Stimulated activated CD4-positive, alpha-beta T cell treated with anti-CD3 and anti-CD28 coated beads, Interleukin-4, amount 100 ng/mL, for 48 hours (primary cell): ENCODE results near the gene TRIML2.

Experiments used
- DNase-seq, 2 donors: peaks; one replicate each; pipeline ENCODE4 v3.0.0-alpha.2; 2020; ENCODE audit warnings: low read depth in 2 of 2

The TRIML2 gene, protein sequence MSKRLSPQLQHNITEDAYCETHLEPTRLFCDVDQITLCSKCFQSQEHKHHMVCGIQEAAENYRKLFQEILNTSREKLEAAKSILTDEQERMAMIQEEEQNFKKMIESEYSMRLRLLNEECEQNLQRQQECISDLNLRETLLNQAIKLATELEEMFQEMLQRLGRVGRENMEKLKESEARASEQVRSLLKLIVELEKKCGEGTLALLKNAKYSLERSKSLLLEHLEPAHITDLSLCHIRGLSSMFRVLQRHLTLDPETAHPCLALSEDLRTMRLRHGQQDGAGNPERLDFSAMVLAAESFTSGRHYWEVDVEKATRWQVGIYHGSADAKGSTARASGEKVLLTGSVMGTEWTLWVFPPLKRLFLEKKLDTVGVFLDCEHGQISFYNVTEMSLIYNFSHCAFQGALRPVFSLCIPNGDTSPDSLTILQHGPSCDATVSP

DNA sequence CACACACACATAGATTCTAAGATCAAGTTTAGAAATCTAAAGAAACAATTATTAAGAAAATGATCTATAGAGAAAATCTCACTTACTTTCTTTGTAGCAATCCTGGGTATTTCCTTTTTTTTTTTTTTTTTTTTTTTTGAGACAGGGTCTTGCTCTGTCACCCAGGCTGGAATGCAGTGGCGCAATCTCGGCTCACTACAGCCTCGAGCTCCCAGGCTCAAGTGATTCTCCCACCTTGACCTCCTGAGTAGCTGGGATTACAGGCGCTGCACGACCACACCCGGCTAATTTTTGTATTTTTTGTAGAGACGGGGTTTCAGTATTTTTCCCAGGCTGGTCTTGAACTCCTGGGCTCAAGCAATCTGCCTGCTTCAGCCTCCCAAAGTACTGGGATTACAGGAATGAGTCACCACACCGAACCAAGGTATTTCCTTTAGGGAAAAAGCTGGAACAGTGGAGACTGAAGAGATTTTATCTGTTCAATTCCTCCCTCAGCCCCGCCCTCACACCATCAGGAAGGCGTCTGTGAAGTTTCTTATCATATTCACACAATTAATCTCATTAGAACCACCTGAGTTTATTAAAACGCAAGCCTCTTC lies at the start of gene TRIML2:
TRIML2 (minus strand) TSS at position 447 of the 599 bp plus-strand sequence. CDS start 4,235 bp downstream, outside the sequence.
- no peak for DNase-seq

DNA sequence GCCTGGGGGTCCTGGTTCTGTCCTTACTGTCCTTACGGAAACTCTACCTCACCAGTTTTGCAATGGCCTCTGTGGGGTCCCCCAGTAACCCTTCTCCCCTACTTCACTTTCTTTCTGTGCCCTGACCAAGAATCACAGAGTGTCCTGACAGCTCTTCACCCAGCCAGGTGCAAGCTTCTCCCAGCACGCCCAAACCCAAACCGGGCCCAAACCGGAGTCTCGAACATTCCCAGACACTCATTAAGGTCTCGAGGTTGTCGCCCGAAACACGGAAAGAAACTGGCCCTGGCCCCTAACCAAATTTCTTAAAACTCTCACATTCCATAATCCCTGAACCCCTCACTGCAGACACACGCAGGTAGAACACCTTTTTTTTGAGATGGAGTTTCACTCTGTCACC lies 48.9 kb upstream of the TRIML2 start:
- DNase-seq = no peak

DNA sequence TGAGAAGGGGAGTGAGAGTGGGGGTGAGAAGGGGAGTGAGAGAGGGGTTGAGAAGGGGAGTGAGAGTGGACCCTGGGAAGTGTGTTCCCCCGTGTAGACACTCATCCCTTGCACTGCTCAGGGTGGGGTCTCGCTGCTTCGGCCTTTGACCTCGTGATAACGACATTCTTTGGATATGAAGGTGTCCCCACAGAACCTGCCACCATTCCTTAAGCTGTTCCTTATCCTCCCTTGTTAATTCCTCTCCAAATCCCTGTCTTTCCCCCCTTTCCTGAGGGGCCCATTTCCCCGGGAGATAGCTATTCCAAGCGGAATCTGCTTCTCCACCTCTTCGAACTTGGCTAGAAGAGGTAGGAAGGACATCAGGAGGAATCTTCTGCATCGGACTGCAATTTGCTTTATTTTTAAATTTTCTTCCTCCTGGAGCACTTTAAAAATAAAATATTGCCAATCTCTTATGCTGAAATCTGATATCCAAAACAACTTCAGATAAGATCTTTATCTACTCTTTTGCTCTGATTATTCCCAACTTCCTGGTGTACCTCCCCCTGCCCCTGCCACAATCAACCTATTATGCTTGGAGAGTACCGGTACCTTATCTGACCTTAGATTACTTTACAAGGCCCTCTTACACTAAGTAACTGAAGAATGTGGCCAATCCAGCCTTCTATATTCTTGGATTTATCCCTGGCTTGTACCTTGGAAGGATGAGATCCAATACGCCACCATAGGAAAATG lies 45.4 kb upstream of the TRIML2 start:
- no peak for DNase-seq

DNA sequence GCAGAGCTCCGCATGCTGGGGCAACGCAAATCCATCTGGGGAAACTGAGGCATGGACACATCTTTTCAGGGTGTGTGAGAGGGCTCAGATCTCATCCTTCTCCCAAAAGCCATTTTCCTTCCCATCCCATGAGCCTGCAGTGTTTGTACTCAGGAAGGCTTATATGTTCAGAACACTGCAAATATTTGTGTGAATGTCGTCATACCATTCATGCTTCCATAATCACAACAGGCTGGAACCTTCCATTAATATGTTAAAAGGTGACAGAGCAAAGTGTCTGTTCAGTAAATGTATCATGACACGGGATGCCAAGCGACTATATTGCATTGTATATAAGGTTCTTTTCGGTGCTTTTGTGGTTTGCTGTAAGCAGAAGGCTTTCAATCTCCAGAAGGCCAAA lies 38.4 kb upstream of the TRIML2 start:
- DNase-seq = no peak

DNA sequence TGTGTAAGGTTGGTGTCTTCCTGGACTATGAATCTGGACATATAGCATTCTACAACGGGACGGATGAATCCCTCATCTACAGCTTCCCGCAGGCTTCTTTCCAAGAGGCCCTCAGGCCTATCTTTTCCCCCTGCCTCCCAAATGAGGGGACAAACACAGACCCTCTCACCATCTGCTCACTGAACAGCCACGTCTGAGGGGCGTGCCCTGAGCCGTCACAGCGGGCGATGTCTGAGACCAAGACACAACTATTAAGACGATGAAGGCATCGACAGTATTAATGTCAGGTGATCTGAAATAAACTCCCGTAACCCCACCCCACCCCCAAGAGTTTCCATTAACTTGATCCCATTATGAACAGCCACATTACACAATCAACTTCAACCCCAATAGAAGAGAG lies 37.8 kb upstream of the TRIML2 start:
- DNase-seq = no peak

DNA sequence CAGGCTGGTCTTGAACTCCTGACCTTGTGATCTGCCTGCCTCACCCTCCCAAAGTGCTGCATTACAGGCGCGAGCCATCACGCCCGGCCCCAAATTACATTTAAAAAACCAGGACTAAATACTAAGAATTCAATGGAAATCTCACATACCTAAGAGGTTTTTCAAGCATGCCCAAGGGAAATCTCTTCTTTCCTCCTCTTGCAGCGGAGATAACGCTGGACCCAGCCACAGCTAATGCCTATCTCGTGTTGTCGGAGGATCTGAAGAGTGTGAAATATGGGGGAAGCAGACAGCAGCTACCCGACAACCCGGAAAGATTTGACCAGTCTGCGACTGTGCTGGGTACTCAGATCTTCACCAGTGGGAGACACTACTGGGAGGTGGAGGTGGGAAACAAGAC lies 37.2 kb upstream of the TRIML2 start:
- no peak for DNase-seq

DNA sequence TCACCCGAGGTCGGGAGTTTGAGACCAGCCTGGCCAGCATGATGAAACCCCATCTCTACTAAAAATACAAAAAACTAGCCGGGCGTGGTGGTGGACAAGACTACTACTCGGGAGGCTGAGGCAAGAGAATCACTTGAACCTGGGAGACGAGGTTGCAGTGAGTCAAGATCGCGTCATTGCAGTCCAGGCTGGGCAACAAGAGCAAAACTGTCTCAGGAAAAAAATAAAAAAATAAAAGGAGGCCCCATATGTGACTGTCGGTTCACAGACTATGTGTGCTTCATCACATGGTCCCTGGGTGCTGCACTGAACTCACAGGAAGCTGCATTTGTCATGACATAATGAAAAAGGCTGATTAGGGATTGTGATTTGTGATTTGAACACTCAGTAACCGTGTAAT lies 36.2 kb upstream of the TRIML2 start:
- DNase-seq = no peak

DNA sequence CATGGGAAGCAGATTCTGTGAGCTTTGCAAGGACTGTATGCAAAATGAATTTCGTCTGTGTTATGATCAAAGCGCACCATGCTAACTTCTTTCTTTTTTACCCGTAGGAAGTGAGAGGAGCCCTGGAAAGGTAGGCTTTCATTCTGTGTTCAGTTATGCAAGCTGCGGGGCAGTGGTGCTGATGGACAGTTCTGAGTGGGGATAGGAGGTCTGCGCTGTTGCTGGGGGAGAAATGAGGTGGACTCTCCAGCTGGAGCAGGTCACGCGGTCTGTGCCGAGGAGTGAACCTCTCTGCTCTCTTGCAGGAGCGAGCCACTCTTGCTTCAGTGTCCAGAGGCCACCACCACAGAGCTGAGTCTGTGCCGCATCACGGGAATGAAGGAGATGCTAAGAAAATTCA lies 34.3 kb upstream of the TRIML2 start:
- no peak for DNase-seq

DNA sequence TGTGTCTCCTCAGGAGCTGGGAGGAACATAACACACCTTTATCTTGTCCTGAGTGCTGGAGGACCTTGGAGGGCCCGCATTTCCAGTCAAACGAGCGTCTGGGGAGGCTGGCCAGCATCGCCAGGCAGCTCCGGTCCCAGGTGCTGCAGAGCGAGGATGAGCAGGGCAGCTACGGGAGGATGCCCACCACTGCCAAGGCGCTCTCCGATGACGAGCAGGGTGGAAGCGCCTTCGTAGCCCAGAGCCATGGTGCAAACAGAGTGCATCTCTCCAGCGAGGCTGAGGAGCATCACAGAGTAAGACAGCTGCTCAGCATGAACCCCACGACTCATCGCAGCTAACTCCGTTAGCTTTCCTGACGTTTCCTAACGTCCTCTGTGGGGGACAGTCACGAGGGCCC lies 30.3 kb upstream of the TRIML2 start:
- DNase-seq = no peak

DNA sequence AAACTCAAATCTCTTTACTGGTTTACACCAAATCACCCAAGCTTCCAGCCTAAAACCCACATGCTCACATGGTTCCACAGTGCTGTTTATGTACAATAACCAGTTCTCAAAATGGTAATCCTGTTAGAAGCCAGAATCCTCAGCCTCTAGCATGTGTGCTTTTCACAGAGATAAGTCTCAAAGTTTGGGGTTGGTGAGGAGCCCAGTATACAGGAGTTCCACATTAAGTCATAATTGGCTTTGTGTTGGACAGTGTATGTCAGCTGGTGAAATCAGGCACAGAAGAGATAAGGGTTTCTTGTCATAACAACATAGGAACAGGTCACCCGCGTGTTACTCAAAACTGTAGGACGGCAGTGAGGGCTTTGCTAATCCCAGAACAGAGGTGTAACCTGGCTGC lies 29.7 kb upstream of the TRIML2 start, which contains the start of gene TRIML1:
TRIML1 (plus strand) TSS at position 301 of the 400 bp plus-strand sequence. CDS start 118 bp downstream, outside the sequence.
- DNase-seq = no peak

DNA sequence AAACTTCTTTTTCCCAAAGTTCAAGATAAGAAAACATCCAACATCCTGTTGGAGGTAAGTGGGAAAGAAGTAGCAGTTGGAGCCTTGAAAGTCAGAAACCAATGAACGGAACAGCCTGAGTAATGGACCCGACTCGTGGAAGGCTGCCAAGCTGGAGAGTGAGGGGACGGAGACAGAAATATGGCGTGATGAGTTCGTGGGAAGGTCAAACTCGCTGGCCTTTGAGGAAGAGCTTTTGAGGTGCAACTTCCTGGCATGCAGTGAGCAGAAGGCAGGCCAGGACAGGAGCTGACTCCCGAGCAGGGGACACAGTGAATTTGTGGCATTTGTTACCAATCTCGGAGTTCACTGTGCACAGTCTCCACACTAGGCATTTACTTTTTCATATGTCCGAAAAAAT lies 28.8 kb upstream of the TRIML2 start:
- DNase-seq = no peak

DNA sequence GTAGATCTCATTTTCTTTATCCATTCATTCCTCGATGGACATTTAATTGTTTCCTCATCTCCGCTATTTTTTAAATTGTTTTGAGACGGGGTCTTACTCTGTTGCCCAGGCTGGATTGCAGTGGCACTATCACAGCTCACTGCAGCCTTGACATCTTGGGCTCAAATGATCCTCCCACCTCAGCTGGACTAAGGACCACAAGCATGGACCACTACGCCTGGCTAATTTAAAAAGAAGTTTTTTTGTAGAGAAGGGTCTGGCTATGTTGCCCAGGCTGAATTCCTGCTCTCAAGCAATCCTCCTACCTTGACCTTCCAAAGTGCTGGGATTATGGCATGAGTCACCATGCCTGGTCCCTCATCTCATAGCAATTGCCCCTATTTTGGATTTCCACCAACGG lies 22.8 kb upstream of the TRIML2 start:
- DNase-seq = no peak

DNA sequence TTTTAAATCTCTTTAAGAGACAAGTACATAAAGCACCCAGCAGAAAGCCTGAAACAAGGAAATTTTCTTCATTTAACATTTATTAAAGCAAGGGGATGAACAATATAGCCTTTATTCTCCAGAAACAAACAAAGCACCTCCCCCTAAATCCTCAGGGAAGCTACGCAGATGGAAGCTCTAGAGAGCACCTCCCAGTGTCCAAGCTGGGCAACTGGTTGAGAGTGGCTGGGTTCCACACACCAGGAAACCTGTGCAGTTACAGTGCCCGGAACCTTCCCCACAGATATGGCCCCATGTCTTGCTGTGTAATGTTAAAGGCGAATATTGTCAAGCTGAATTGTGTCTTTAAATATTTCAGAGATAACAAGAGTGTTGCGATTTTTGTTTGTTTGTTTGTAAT lies 21.0 kb upstream of the TRIML2 start:
- no peak for DNase-seq

DNA sequence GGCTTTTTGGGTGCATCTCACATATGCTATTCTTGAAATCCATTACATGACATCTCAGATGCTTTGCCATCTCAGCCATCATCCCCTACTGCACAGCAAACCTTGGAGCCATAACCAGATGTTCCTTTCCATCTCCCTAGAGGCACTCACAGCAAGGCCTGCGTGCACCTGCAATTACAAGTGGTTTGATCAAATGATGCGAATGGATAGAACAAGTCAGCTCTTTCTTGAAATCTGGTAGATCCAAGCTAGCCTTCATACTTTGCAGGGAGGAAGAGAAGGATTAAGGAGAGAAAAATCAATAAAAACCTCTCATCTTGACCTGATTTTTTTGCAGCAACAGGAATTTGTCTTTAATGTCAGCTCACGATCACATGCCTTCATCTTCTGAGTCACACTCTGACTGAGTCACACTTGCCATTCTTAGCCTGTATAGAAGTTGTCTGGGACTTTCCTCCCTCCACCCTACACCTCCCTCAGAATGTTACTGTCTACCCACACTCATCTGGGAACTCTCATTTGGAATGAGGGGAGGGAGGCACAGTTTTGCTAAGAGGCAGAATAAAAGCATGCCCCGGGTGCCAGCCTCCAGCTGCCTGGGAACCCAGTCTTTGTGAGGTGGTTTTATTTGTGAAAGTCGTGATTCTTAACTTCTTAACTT lies 17.9 kb upstream of the TRIML2 start:
- DNase-seq = no peak

DNA sequence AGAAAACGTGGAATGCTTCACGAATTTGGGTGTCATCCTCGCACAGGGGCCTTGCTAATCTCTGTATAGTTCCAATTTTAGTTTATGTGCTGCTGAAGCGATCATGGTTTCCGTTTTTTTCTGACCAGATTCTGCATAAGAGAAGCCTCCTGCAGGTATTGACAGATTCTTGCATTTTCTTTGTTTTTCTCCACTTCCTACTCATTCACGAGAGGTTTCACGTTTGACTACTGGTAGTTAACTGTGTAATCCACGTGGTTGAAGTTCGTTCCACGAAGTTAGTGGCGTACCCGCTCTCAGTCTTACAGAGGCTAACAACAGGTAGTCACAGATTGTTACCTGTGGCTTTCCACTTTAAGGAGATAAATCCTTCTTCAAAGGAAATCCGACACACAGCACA lies 12.1 kb upstream of the TRIML2 start:
- no peak for DNase-seq

DNA sequence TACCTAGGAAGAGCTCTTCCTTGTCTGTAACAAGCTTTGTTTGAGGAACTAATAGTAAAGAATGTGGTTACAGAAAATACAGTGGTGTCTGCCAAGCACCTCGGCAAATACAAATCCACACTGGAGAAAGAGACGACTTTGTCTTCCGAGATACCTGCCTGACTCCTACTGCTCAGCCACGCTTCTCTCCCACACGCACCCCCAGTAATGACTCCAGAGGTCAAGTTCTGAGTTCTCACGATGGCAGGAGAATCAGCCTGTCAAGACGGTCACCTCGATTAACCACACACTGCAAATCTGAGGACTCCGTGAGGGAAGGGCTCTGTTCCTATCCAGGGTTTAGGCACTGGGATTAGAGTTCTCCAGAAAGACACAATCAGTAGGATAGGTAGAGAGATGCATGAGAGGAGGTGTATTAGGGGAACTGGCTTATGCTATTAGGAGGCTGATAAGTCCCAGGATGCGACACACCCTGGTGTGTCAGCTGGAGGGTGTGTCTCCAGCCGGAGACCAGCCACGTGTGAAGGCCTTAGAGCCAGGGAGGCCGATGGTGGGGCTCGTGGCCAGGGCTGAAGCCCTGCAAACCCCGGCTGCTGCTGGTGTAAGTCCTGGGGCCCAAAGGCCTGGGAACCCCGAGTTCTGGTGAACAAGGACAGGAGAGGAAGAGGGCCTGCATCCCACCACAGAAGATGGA lies 8.4 kb upstream of the TRIML2 start:
- no peak for DNase-seq

DNA sequence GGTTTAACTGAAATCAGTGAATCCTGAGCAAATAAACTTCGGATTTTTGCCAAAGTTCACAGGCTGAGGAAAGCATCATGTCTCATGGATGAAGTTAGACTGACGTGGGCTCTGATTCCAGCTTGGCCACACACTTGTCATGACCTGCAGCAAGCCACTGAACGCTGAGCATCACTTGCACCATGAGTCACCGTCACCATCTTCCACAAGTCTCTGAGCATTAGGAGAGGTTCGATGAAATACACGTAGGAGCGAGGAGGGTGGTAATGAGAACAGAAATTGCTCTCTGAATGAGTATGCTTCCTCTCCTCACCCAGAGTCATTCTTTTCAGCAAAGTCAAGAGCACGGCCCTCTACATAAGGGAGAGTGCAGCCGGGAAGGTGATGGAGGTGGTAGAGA lies 3.8 kb upstream of the TRIML2 start:
- DNase-seq = no peak

DNA sequence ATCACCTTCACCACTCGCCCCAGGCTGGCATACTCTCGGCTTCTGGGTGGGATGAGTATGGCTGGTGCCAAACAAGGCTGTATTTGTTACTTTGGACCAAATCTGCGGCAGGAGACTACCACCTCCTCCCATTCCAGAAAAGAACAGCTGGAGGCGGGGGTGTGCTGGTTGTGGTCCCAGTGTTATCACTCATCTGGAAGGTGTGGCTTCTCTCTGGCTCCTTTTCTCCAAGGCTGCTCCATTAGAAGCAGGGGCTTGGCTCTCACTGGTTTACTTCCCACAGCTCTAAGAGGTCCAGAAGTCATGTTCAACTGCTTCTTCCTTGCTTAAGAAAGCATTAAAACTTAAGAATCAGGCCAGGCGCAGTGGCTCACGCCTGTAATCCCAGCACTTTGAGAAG lies 2.6 kb upstream of the TRIML2 start:
- no peak for DNase-seq

DNA sequence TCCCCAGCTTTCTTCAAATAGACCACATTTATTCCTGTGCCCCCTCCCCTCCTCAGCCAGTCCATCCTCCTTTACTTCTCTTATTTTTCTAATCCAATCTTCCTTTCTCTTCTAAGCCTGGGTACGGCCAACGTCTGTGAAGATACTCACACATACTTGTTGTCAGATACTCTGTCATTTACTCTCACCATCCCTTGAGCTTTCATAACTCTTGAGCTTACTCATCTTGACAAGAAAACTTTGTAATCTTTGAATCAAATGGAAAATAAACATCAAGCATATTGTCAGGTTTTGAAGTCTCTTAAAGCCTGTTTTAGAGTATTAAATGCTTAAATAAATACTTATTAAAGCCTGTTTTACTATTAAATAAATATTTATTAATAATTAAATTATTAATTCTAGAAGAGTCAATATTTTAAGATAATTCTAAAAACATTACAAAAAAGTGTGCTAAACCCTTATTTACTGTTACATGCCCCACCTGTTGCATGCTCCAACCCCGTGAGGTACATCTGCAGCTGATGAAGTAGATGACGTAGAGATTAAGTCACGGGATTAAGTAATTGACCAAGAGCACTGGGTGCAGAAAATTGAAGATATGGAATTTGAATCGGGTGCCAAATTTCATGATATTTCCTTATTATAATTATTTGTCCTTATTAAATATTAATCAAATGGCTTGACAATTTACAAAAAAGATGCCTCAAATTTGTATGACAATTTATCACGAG lies 1.5 kb upstream of the TRIML2 start:
- no peak for DNase-seq

DNA sequence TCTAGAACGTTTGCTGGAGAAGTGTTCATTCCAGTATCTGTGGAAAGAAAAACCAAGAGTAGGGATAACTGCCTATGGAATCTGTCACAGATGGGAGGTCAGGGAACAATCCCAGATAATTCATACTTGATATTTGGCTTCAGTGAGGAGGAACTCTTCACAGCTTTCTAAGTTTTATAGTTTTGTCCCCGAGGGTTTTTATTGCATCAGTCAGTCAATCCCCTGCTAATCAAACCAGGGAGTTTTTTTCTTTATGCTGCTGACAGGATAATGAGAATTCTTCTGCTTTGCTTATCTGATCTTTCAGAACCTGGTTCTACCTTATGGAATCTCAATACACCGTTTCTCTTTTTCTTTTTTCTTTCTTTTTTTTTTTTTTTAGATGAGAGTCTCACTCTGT lies 633 bp upstream of the TRIML2 start:
- no peak for DNase-seq
